Measurements from ENCODE around the gene CRISPLD2.

DNA sequence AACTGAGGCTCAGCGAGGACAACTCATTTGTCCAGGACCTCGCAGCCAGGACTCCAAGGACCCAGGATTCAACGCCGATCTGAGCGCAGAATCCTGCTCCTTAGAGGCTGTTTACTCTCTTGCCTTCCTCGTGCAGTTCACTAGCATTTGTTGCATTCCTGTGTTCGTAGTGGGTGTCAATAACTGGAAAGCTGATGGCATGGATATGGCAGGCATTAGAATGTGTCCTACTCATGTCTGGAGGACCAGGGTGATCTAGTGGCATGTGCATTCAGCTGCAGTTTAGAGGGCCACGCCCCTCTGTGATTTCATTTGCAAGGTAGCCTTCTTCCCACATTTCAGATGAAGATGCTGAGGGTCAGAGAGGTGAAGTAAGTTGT, 510 bp downstream of the CRISPLD2 start:
- no peak for TF ChIP-seq POLR2A (IDR thresholded peaks at IDR 0.05)
- TF ChIP-seq, protein P1, sequence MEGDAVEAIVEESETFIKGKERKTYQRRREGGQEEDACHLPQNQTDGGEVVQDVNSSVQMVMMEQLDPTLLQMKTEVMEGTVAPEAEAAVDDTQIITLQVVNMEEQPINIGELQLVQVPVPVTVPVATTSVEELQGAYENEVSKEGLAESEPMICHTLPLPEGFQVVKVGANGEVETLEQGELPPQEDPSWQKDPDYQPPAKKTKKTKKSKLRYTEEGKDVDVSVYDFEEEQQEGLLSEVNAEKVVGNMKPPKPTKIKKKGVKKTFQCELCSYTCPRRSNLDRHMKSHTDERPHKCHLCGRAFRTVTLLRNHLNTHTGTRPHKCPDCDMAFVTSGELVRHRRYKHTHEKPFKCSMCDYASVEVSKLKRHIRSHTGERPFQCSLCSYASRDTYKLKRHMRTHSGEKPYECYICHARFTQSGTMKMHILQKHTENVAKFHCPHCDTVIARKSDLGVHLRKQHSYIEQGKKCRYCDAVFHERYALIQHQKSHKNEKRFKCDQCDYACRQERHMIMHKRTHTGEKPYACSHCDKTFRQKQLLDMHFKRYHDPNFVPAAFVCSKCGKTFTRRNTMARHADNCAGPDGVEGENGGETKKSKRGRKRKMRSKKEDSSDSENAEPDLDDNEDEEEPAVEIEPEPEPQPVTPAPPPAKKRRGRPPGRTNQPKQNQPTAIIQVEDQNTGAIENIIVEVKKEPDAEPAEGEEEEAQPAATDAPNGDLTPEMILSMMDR (IDR thresholded peaks at IDR 0.05): no peak
